ENCODE measurements around the gene STAB2.

GRCh38 chr12:103677341-103677740, 90.3 kb downstream of the STAB2 start:
- TF ChIP-seq REST (IDR thresholded peaks at IDR 0.05; ENCODE audit: insufficient read depth in 1 of 2, low read depth in 2 of 2, low read length in 2 of 2) (no peak), POLR2AphosphoS5 (IDR thresholded peaks at IDR 0.05; ENCODE audit: low read depth, low read length) (no peak)
